Pancreas (tissue), 10 donors: Measurements from ENCODE around the gene CORO1C. TPM values are rescaled to one million over a fixed set of nuclear protein-coding genes. Genes with fewer than 3 reads are reported as not detected.
A peak's percentile ranks its signal among the peaks of the same experiment; 100 is the strongest.

Experiments used
- ATAC-seq, 4 donors: fragments of 200-7000 bp; cut with Tn5 transposase; one replicate each; pipeline versions ENCODE4 v1.8.0 to v1.9.1; 2020; ENCODE audit warnings: mild to moderate bottlenecking in 4 of 4, moderate library complexity in 4 of 4
- DNase-seq, 6 donors: peaks; one replicate each; pipeline ENCODE4 v3.0.0-alpha.2; 2020
- FAIRE-seq: peaks from 2 replicates; lab custom pipeline; 2012; peaks lifted over from hg19 to GRCh38; lab: Jason Lieb, UNC
- H3K27ac ChIP-seq, 4 donors: fragments of 200-600 bp; sonication (generic); 1 replicate in 3 of 4; 2 replicates in 1 of 4; pipeline versions ENCODE4 v1.5.0 to v1.8.0; 2020
- H3K27me3 ChIP-seq, 4 donors: fragments of 200-600 bp; one replicate each; pipeline ENCODE4 v1.8.0; 2021
- H3K36me3 ChIP-seq, 3 donors: fragments of 200-600 bp; sonication (generic) in 1 of 3; one replicate each; pipeline versions ENCODE4 v1.5.0 to v1.8.0; 2020 to 2021
- H3K4me1 ChIP-seq, 3 donors: fragments of 200-600 bp; one replicate each; pipeline ENCODE4 v1.8.0; 2021
- H3K4me3 ChIP-seq, 4 donors: fragments of 200-600 bp; sonication (generic) in 2 of 4; one replicate each; pipeline versions ENCODE4 v1.5.0 to v1.8.0; 2020 to 2021
- H3K9me3 ChIP-seq, 4 donors: fragments of 200-600 bp; one replicate each; pipeline ENCODE4 v1.8.0; 2021
- CTCF ChIP-seq, 4 donors: fragments of 200-600 bp; sonication (generic) in 3 of 4; IDR thresholded peaks; one replicate each; pipeline versions ENCODE4 v1.5.0 to v1.8.0; 2021; ENCODE audit warnings: antibody characterized with exemption in 4 of 4
- WGBS, 2 donors: extraction: QIAGEN DNeasy Blood & Tissue Kit; methylation state at CpG; one replicate each; pipeline ENCODE4 v1.1.7; 2013; 5-methylcytosine and 5-hydroxymethylcytosine counted together
- intact Hi-C, 3 donors: fragments of 100-400 bp; cut with DNase I; formaldehyde crosslinking; loops; one replicate each; pipeline versions ENCODE4 v1.11.1 to v1.14.2; 2022
- polyA plus RNA-seq, 2 donors: library from polyadenylated mRNA; stranded (reverse); fragments of 200-250 nt; gene quantifications; one replicate each; pipeline ENCODE4 v1.2.3, GENCODE V29; 2013
- total RNA-seq, 6 donors: library from RNA; stranded (reverse); fragmentation: NEBNext Ultra II Directional in 4 of 6; extraction: Animal tissue kit (Norgen Biotek cat#: 25700) in 4 of 6; gene quantifications; one replicate each; pipeline versions ENCODE4 v1.2.1 to v1.2.4, GENCODE V29; 2021 to 2023
- donor health status: healthy with polysubstance abuse.
- donor health status: DM: no; HTN: no; CAD: no; lungs with moderate emphysema.
- donor health status: DM: no; HTN: no; CAD: no.
- donor health status: control.
- donor health status: control.
- donor health status: Bipolar disorder and iron deficiency.
- donor health status: DM: yes; HTN: yes; CAD: no.
- donor health status: DM: no; HTN: no; CAD: no.
- donor health status: DM: no; HTN: no; CAD: no.
- donor health status: DM: yes; HTN: yes; CAD: no.

Gene CORO1C
- total and polyA plus RNA-seq, 8 donors = 9.9 to 62.3 (median 15.4) TPM

DNA sequence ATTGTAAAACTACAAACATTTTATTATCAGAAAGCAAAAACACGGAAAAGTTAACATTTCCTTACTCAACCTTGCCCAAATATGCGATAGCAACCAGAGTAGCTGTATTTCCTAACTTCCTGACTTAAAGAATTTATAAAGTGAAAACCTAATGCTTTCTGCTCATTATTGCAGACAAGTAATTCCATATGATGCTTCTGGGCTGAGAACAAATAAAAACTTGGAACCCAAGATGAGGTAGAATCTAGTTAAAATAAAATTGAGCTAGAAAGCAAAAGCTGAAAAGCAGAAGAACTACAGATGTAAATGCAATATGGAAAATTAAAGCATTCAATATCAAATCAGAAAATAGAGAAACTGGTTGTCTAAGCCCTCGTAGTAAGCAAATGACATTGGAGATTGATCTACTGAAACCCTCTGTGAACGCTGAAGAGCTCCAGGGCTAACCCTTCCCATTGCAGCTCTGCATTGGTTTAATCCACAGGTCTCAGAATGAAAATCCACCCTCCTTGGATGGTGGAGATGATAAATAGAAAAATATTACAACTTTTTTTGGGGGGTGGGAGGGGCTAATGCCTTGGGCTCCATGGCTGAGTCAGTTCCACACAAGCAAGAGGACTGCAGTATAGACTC, 40.7 kb downstream of the CORO1C start:
- FAIRE-seq (no peak), ATAC-seq (no peak), DNase-seq (no peak)
- H3K9me3 ChIP-seq = no peaks in the 10 kb centered on the region
- no peaks in the 10 kb centered on the region for H3K27me3 ChIP-seq
- WGBS, 2 donors = 73 to 77% methylated on average over 4 of the region's 4 CpGs
- intact Hi-C loops = no loop called here
- H3K4me1 ChIP-seq = peaks cover 23 to 32% (median 28%) of the 10 kb centered on the region in 3 donors
- no peak for TF ChIP-seq CTCF (IDR thresholded peaks at IDR 0.05)
- H3K27ac ChIP-seq = peak overlapping the region in 3 of 4 donors; percentile 24 to 63 (median 57)
- H3K36me3 ChIP-seq = no peaks in the 10 kb centered on the region
- H3K4me3 ChIP-seq = peak overlapping the region in 1 of 4 donors; percentile 2

GRCh38 chr12:108690191-108690518, 41.2 kb downstream of the CORO1C start:
- Histone ChIP-seq H3K4me3 (no peak overlapping the region), H3K4me1 (peaks cover 23 to 32% (median 28%) of the 10 kb centered on the region in 3 donors), H3K27ac (peak overlapping the region in 2 of 4 donors; percentile 57 to 63), H3K36me3 (no peaks in the 10 kb centered on the region), H3K9me3 (no peaks in the 10 kb centered on the region), H3K27me3 (no peaks in the 10 kb centered on the region)
- DNase-seq = no peak
- intact Hi-C loops = no loop called here
- no peak for FAIRE-seq
- no peak for ATAC-seq
- TF ChIP-seq CTCF (IDR thresholded peaks at IDR 0.05) = no peak

- H3K4me1 ChIP-seq = peaks cover 23 to 32% (median 28%) of the 10 kb centered on the region in 3 donors
- no peak overlapping the region for H3K4me3 ChIP-seq
- 53% methylated on average over 7 of the region's 7 CpGs for WGBS, 2 donors
- no peaks in the 10 kb centered on the region for H3K36me3 ChIP-seq
- peak overlapping the region in 2 of 4 donors; percentile 57 to 63 for H3K27ac ChIP-seq
- no peaks in the 10 kb centered on the region for H3K9me3 ChIP-seq
- DNase-seq = no peak
- no peaks in the 10 kb centered on the region for H3K27me3 ChIP-seq
- no peak for TF ChIP-seq CTCF (IDR thresholded peaks at IDR 0.05)
- ATAC-seq = peak in 2 of 4 donors; percentile 13 to 30
- intact Hi-C loops = no loop called here
- no peak for FAIRE-seq
Observed at GRCh38 chr12:108689314-108690190, 41.8 kb downstream of the CORO1C start.

- no peak for TF ChIP-seq CTCF (IDR thresholded peaks at IDR 0.05)
- Histone ChIP-seq H3K36me3 (no peaks in the 10 kb centered on the region), H3K4me1 (peaks cover 16 to 27% (median 25%) of the 10 kb centered on the region in 3 donors), H3K9me3 (no peaks in the 10 kb centered on the region), H3K27ac (no peak overlapping the region), H3K27me3 (no peaks in the 10 kb centered on the region), H3K4me3 (no peak overlapping the region)
- ATAC-seq (no peak), DNase-seq (peak in 1 of 6 donors; percentile 25), FAIRE-seq (no peak)
- 73 to 78% methylated on average over 6 of the region's 6 CpGs for WGBS, 2 donors
- intact Hi-C loops = no loop called here
Observed at GRCh38 chr12:108686780-108687179, 44.5 kb downstream of the CORO1C start.
